ENCODE results near the gene ERBB4.

DNA sequence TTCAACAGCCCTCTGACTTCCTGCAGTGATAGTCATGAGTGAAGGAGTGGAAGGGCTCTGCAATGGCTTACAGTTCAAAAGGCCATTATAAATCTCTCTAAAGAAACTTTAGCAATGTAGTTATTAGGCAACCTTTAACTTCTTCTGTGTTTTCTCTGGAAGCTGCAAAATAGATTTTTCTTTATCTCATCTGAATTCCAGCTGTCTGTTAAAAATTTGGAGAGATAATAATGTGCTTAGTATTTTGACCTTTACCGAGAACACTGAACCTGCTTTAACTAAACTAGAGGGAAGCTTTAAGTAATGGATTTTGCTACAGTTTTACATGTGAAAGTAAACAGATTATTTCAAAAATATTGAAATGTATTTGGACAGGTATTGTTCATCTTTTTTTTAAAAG lies 847.9 kb downstream of the ERBB4 start:
- TF ChIP-seq, protein P1, sequence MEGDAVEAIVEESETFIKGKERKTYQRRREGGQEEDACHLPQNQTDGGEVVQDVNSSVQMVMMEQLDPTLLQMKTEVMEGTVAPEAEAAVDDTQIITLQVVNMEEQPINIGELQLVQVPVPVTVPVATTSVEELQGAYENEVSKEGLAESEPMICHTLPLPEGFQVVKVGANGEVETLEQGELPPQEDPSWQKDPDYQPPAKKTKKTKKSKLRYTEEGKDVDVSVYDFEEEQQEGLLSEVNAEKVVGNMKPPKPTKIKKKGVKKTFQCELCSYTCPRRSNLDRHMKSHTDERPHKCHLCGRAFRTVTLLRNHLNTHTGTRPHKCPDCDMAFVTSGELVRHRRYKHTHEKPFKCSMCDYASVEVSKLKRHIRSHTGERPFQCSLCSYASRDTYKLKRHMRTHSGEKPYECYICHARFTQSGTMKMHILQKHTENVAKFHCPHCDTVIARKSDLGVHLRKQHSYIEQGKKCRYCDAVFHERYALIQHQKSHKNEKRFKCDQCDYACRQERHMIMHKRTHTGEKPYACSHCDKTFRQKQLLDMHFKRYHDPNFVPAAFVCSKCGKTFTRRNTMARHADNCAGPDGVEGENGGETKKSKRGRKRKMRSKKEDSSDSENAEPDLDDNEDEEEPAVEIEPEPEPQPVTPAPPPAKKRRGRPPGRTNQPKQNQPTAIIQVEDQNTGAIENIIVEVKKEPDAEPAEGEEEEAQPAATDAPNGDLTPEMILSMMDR (IDR thresholded peaks at IDR 0.05) = no peak
- TF ChIP-seq POLR2A (IDR thresholded peaks at IDR 0.05) = no peak
- no peak for TF ChIP-seq POLR2AphosphoS5 (IDR thresholded peaks at IDR 0.05)

Measured in prostate gland (tissue), 2 donors.